SK-N-MC (cell line): ENCODE results near the gene MGA.

Source experiments
- EZH2 ChIP-seq: fragments of 200-600 bp; sonication (generic); IDR thresholded peaks from one replicate; pipeline ENCODE4 v1.6.1; 2017; ENCODE audit warnings: antibody characterized with exemption
- POLR2AphosphoS5 ChIP-seq: IDR thresholded peaks from 2 replicates; pipeline ENCODE4 v1.6.1; 2012; ENCODE audit warnings: mild to moderate bottlenecking, low read depth, low read length, borderline replicate concordance

- no peak for TF ChIP-seq POLR2AphosphoS5
- no peak for TF ChIP-seq EZH2
These were observed 119.5 kb downstream of the MGA start for GRCh38 chr15:41779662-41780157.
